HCT116 (cell line): ENCODE measurements around the gene IL21R. TPM values are rescaled to one million over a fixed set of nuclear protein-coding genes. Genes with fewer than 3 reads are reported as not detected.

Experiments
- ATAC-seq: fragments of 200-7000 bp; cut with Tn5 transposase; 2 replicates; pipeline ENCODE4 v1.9.1; 2020; ENCODE audit warnings: mild to moderate bottlenecking, moderate library complexity
- BruUV-seq: library from RNA; stranded (reverse); fragments of 400-500 nt; replicated peaks from 2 replicates; lab custom pipeline; 2021; lab: Mats Ljungman, UMichigan
- CTCF ChIA-PET: fragments of 300-600 bp; sonication (Branson Sonifier 250); formaldehyde crosslinking; loops from one replicate; lab custom pipeline; 2021; ENCODE audit warnings: antibody characterized with exemption; lab: Charles Lee
- POLR2A ChIA-PET: fragments of 300-600, 350-600 bp; sonication (Branson Sonifier 250); formaldehyde crosslinking; loops from one replicate; lab custom pipeline; 2021; ENCODE audit warnings: antibody characterized with exemption; lab: Charles Lee
- RAD21 ChIA-PET, 2 experiments: fragments of 300-600 bp; sonication (Branson Sonifier 250); formaldehyde crosslinking; loops; one replicate each; lab custom pipeline; 2023; ENCODE audit warnings: low total read pairs in 2 of 2; ENCODE audit not compliant: uncharacterized antibody in 2 of 2, unreplicated experiment in 2 of 2, low non-redundant PET in 1 of 2; lab: Charles Lee
- DNase-seq: peaks from one replicate; pipeline ENCODE4 v3.0.0-alpha.2; 2010; ENCODE audit warnings: low read depth, low spot score
- H2AFZ ChIP-seq: fragments of 200-600 bp; shearing (Covaris generic), sonication (generic); 2 replicates; pipeline ENCODE4 v1.6.1; 2017; ENCODE audit warnings: low read depth, mixed run types, mixed read lengths, antibody characterized with exemption, low read length; ENCODE audit not compliant: poor library complexity, severe bottlenecking
- H3K27ac ChIP-seq: 2 replicates; pipeline ENCODE4 v1.5.1; 2012; ENCODE audit warnings: low read depth, low read length
- H3K27me3 ChIP-seq: fragments of 200-600 bp; sonication (generic); 2 replicates; pipeline ENCODE4 v1.6.1; 2016; ENCODE audit warnings: mixed run types, low read length, mixed read lengths; ENCODE audit not compliant: insufficient read depth
- H3K36me3 ChIP-seq, 2 experiments: fragments of 200-500 bp in 1 of 2; fragments of 200-600 bp in 1 of 2; sonication (Bioruptor generic) in 1 of 2; sonication (generic) in 1 of 2; 2 replicates each; pipeline versions ENCODE4 v1.5.1 to v1.6.1; 2014 to 2016; ENCODE audit warnings: low read length in 2 of 2, inconsistent platforms in 1 of 2, mixed read lengths in 1 of 2, mixed run types in 1 of 2; ENCODE audit not compliant: insufficient read depth in 2 of 2, control insufficient read depth in 1 of 2
- H3K4me1 ChIP-seq, 2 experiments: fragments of 200-600 bp in 1 of 2; sonication (generic) in 1 of 2; 2 replicates each; pipeline versions ENCODE4 v1.5.1 to v1.6.1; 2012 to 2017; ENCODE audit warnings: low read length in 2 of 2, inconsistent platforms in 1 of 2, mild to moderate bottlenecking in 1 of 2, mixed read lengths in 1 of 2, mixed run types in 1 of 2, moderate library complexity in 1 of 2; ENCODE audit not compliant: insufficient read depth in 2 of 2, control insufficient read depth in 1 of 2
- H3K4me2 ChIP-seq: fragments of 200-600 bp; sonication (generic); 2 replicates; pipeline ENCODE4 v1.6.1; 2017; ENCODE audit warnings: mixed run types, low read length, mixed read lengths
- H3K4me3 ChIP-seq, 2 experiments: fragments of 200-600 bp in 1 of 2; sonication (generic) in 1 of 2; replicated peaks in 1 of 2; 2 replicates each; pipeline ENCODE4 v1.5.1; 2011 to 2016; ENCODE audit warnings: low read length in 2 of 2, control low read depth in 1 of 2, low read depth in 1 of 2, mild to moderate bottlenecking in 1 of 2, mixed read lengths in 1 of 2, mixed run types in 1 of 2
- H3K79me2 ChIP-seq: fragments of 200-600 bp; sonication (generic); 2 replicates; pipeline ENCODE4 v1.6.1; 2017; ENCODE audit warnings: mild to moderate bottlenecking, mixed run types, low read length, moderate library complexity, mixed read lengths; ENCODE audit not compliant: insufficient read depth
- H3K9ac ChIP-seq: fragments of 200-600 bp; sonication (generic); 2 replicates; pipeline ENCODE4 v1.6.1; 2016; ENCODE audit warnings: low read length, mixed read lengths
- H3K9me2 ChIP-seq: fragments of 200-600 bp; sonication (generic), shearing (Covaris generic); 2 replicates; pipeline ENCODE4 v1.6.1; 2017; ENCODE audit warnings: mixed run types, mild to moderate bottlenecking, moderate library complexity; ENCODE audit not compliant: insufficient read depth
- H3K9me3 ChIP-seq, 2 experiments: fragments of 200-500 bp in 1 of 2; fragments of 200-600 bp in 1 of 2; sonication (Bioruptor generic) in 1 of 2; sonication (generic) in 1 of 2; 2 replicates each; pipeline ENCODE4 v1.6.1; 2014 to 2017; ENCODE audit warnings: low read length in 2 of 2, mixed read lengths in 2 of 2, inconsistent platforms in 1 of 2, low read depth in 1 of 2, mild to moderate bottlenecking in 1 of 2, mixed run types in 1 of 2, moderate library complexity in 1 of 2; ENCODE audit not compliant: control insufficient read depth in 1 of 2, insufficient read depth in 1 of 2
- H4K20me1 ChIP-seq: fragments of 200-600 bp; sonication (generic), shearing (Covaris generic); 2 replicates; pipeline ENCODE4 v1.6.1; 2017; ENCODE audit warnings: mixed run types, mild to moderate bottlenecking, moderate library complexity; ENCODE audit not compliant: insufficient read depth
- CBX3 ChIP-seq: IDR thresholded peaks from 2 replicates; pipeline ENCODE4 v1.6.1; 2012; ENCODE audit warnings: low read depth
- ELF1 ChIP-seq: IDR thresholded peaks from 2 replicates; pipeline ENCODE4 v1.6.1; 2012; ENCODE audit warnings: low read depth, borderline replicate concordance
- EZH2 ChIP-seq: fragments of 200-600 bp; sonication (generic); IDR thresholded peaks from 2 replicates; pipeline ENCODE4 v1.6.1; 2017; ENCODE audit warnings: antibody characterized with exemption, mixed run types
- EZH2phosphoT487 ChIP-seq: fragments of 200-600 bp; IDR thresholded peaks from 2 replicates; pipeline ENCODE4 v1.6.1; 2018; ENCODE audit warnings: antibody characterized with exemption, borderline replicate concordance
- FOSL1 ChIP-seq: IDR thresholded peaks from 2 replicates; pipeline ENCODE4 v1.6.1; 2012; ENCODE audit warnings: low read depth
- JUND ChIP-seq: IDR thresholded peaks from 2 replicates; pipeline ENCODE4 v1.6.1; 2012
- POLR2A ChIP-seq: IDR thresholded peaks from 2 replicates; pipeline ENCODE4 v1.7.0; 2011; ENCODE audit warnings: borderline replicate concordance; ENCODE audit not compliant: insufficient read depth, insufficient read length; ENCODE audit errors: extremely low read depth
- RAD21 ChIP-seq: IDR thresholded peaks from 2 replicates; pipeline ENCODE4 v1.6.1; 2012; ENCODE audit warnings: low read depth, mild to moderate bottlenecking
- REST ChIP-seq: IDR thresholded peaks from 2 replicates; pipeline ENCODE4 v1.6.1; 2012; ENCODE audit warnings: low read depth
- SIN3A ChIP-seq: IDR thresholded peaks from 2 replicates; pipeline ENCODE4 v1.6.1; 2012; ENCODE audit warnings: low read depth
- SRF ChIP-seq: IDR thresholded peaks from 2 replicates; pipeline ENCODE4 v1.6.1; 2012; ENCODE audit warnings: low read depth
- TCF7L2 ChIP-seq: IDR thresholded peaks from 2 replicates; pipeline ENCODE4 v1.7.0; 2011; ENCODE audit warnings: borderline replicate concordance, inconsistent platforms; ENCODE audit not compliant: insufficient read depth, insufficient read length; ENCODE audit errors: extremely low read depth
- ZFX ChIP-seq: fragments of 450-650 bp; IDR thresholded peaks from 2 replicates; pipeline ENCODE4 v1.6.1; 2017
- intact Hi-C: fragments of 100-400 bp; cut with micrococcal nuclease; formaldehyde crosslinking; loops from 2 replicates; pipeline ENCODE4 v1.10.0; 2022
- total RNA-seq: library from RNA; stranded (reverse); gene quantifications from one replicate; pipeline ENCODE4 v1.2.1, GENCODE V29; 2021; ENCODE audit not compliant: unreplicated experiment
- TF ChIP-seq, protein P1 (sequence below), 3 experiments: fragments of 200-600 bp in 1 of 3; sonication (generic) in 1 of 3; IDR thresholded peaks in 2 of 3; conservative IDR thresholded peaks in 1 of 3; 2 replicates each; pipeline ENCODE4 v1.5.1; 2012 to 2017; ENCODE audit warnings: low read depth in 2 of 3, low read length in 2 of 3, antibody characterized with exemption in 1 of 3, borderline replicate concordance in 1 of 3, control low read depth in 1 of 3, mild to moderate bottlenecking in 1 of 3, mixed read lengths in 1 of 3, mixed run types in 1 of 3, moderate library complexity in 1 of 3; ENCODE audit not compliant: insufficient read depth in 1 of 3
- TF ChIP-seq, protein P2 (sequence below): IDR thresholded peaks from 2 replicates; pipeline ENCODE4 v1.6.1; 2012

Gene IL21R
- total RNA-seq, 1 experiment from 2014 or later: 1.2 TPM

DNA sequence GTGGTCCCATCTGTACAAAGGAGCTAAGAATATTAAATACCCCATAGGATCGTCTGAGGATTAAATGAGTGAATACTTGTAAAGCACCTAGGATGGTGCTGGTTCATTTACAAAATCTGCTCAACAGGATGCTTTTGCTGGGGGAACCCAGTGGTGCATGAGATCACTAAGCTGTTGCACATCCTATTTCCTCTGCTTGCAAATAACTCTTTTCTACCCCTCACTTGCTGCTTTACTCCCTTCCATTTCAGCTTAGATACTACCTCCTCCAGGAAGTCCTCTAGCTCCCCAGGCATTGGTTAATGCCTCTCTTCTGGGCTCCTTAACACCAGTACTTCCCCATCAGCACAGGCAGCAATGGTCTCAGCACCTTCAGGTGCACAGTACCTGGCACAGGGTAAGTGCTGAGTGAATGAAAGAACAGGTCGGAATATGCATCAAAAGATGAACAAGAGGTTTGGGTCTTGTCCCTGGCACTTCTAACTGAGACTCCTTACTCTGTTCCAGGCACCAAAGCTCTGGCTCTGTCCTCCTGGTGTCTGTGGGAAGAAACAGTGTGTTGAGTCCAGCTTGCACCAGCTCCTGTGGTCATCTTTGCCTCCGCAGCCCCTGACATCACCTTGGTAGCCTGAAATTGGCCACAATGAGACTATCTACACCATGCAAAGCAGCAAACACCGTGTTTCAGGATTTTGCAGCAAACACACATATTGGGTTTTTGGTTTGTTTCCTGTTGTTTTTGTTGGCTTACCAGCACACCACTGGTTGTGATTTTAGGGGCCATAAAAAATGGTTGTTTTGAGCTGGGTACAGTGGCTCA is 24.1 kb upstream of the IL21R start:
- Histone ChIP-seq H3K9me2 (no peaks in the 10 kb centered on the region), H3K36me3 (no peaks in the 10 kb centered on the region), H3K4me2 (no peak overlapping the region), H3K27ac (no peak overlapping the region), H3K4me3 (no peak overlapping the region), H3K79me2 (no peaks in the 10 kb centered on the region), H3K9ac (no peak overlapping the region), H3K27me3 (no peaks in the 10 kb centered on the region), H4K20me1 (no peaks in the 10 kb centered on the region), H3K9me3 (no peaks in the 10 kb centered on the region), H3K4me1 (peaks cover 6 to 16% of the 10 kb centered on the region in 2 experiments; a peak in 3 of 4 replicates), H2AFZ (no peak overlapping the region)
- intact Hi-C loops: no loop called here
- ChIA-PET RAD21 (no interaction called here), POLR2A (no interaction called here), CTCF (no interaction called here)
- no TSS peak for BruUV-seq
- DNase-seq (no peak), ATAC-seq (no peak)
- TF ChIP-seq, protein P1, sequence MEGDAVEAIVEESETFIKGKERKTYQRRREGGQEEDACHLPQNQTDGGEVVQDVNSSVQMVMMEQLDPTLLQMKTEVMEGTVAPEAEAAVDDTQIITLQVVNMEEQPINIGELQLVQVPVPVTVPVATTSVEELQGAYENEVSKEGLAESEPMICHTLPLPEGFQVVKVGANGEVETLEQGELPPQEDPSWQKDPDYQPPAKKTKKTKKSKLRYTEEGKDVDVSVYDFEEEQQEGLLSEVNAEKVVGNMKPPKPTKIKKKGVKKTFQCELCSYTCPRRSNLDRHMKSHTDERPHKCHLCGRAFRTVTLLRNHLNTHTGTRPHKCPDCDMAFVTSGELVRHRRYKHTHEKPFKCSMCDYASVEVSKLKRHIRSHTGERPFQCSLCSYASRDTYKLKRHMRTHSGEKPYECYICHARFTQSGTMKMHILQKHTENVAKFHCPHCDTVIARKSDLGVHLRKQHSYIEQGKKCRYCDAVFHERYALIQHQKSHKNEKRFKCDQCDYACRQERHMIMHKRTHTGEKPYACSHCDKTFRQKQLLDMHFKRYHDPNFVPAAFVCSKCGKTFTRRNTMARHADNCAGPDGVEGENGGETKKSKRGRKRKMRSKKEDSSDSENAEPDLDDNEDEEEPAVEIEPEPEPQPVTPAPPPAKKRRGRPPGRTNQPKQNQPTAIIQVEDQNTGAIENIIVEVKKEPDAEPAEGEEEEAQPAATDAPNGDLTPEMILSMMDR (IDR thresholded peaks at IDR 0.05 in 2 of 3, conservative IDR thresholded peaks at IDR 0.05 in 1 of 3; ENCODE audit: borderline replicate concordance in 1 of 3, insufficient read depth in 1 of 3, low read depth in 2 of 3, low read length in 2 of 3): no peak
- no peak for TF ChIP-seq RAD21
- TF ChIP-seq TCF7L2: no peak
- TF ChIP-seq, protein P2, sequence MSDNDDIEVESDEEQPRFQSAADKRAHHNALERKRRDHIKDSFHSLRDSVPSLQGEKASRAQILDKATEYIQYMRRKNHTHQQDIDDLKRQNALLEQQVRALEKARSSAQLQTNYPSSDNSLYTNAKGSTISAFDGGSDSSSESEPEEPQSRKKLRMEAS: no peak
- no peak for TF ChIP-seq ELF1
- TF ChIP-seq JUND: no peak
- no peak for TF ChIP-seq ZFX
- no peak for TF ChIP-seq POLR2A
- TF ChIP-seq SRF: no peak
- no peak for TF ChIP-seq EZH2phosphoT487
- TF ChIP-seq SIN3A: no peak
- TF ChIP-seq EZH2: no peak
- TF ChIP-seq CBX3: no peak
- TF ChIP-seq FOSL1: no peak
- no peak for TF ChIP-seq REST
